ENCODE results near the gene CCDC60.

Gene CCDC60, protein sequence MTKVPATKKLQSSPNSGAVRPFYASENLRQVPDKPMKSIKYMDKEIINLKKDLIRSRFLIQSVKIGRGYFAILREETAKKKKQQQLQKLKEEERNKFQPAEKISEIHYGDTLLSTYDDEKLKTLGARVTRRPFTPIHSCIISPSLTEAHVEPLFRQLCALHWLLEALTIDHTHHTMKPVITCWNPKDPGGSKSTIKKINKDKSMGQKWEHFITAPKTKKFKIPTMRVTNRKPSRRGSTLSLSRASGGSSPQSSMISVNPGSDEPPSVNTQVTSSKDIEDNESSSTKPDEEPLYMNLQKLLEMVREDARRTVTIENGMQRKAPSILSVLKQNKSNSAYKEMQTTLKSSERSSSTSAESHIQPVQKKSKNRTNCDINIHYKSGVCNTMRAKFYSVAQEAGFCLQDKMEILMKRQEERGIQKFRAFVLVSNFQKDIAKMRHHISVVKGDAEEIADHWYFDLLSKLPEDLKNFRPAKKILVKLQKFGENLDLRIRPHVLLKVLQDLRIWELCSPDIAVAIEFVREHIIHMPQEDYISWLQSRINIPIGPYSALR

DNA sequence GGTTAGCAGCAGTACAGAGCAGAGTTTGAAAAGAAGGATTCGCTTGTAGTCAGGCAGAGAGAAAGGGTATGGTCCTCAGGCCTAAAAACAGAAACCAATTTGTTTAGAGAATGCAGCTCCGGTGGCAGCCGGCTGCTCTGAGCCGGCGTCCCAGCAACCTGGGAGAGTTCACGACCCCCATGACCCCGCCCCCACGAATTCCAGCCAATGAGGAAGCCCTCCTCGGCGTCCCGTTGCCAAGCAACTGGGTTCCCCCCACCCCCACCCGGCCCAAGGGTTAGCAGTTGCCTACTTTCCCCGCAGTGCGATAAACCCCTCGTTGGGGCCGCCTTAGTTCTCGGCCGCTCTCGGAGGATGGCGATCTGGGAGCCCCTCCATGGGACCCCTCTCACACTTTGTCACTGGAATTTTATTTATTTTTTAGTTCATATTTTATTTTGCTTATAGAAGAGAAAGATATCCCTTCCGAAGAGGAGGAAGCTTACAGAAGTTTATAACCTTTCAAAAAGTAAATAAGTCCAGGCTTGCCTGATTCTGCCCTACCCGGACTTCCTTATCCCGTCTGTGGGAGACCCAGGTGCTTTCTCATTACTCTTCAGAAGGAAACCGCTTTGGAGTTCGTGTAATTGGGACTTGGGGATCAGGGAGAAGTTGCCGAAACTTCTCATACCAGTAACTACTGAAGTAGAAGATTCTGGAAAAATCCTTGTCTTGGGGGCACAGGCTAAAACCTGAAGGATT lies at the start of gene CCDC60:
CCDC60 (plus strand) TSS at position 300 of the 741 bp plus-strand sequence. CDS start 448 bp downstream, outside the sequence.
- DNase-seq = no peak

DNA sequence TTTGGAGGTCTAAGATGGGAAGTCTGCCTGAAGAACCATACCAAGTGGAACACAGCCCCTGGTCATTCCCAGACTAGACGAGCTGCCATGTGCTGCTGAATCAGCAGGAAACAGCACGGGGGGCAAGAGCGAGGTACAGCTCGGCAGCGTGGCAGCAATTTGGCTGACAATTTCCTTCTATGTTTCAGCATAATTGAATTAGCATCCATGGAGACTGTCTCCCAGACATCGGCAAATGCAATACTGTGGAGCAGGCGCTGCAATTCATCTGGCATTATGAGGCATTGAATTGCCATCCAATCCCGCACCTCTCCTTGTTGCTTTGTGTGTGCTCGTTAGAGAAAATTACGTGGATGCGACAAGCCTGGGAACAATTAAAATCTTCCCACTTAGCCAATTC lies 46.0 kb upstream of the CCDC60 start:
- DNase-seq = no peak

DNA sequence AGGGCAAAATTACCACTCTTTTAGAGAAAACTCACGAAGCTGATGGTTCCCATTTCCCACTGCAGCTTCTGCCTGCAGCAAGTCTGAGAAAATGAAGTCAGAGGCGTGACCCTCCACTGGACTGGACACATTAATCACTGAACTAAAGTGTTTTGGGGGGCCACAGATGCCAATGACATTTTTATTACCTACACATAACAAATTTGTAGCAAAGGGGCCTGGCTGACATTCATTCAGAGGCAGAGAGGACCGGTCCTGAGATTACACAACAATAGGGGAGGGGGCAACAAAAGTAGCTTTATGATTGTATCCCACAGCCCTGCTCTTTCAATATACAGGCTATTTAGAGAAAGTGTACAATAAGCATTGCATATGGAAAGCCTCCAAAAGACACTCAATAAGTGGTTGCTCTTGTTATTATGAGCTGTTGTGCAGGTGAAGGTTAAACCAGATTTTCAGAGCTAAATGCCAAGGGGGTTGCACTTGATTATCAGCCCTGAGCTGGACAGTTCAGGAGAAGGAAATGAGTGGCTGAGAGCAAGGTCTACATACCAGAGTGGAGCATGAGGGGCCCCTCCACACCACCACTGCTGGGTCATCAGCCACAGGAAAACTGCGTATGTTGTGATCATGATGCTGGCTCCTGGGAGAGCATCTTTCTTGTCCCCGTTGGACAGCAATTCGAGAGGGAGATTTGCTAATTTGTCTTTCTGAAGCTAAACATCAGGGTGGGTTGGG lies 41.5 kb upstream of the CCDC60 start:
- DNase-seq = no peak

DNA sequence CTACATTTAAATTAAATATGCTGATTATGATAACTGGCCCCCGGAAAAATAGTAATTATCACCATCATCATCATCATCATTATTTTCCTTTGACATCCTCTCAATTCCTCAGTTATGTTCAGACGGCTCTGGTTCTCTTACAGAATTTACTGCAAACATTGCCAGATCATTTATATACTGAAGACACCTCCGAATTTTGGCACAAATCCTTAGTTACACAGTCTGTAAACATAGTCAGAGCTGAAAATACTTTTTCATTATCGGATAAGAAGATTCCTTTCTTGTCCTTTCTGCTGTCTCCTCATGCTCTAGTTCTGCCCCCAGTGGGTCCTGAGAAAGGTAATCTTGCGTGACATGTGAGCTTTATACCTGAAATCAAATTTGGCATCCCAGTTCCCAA lies 40.3 kb upstream of the CCDC60 start:
- DNase-seq = no peak

DNA sequence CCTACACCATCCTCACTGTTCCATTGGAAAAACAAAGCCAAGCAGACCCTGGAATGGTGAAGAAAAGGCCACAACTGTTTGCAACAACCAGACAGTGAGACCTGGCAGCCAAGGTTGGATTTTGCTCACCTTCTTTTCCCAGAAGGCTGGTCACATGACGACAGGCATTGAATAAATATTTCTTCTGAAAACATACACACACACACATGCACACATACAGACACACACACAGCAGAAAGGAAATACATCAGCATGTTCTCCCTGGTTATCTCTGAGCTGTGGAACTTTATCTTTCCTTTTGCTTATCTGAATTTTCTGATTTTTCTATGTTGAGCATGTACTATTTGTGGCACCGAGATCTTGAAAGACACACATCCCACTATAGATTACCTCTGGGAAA lies 38.0 kb upstream of the CCDC60 start:
- no peak for DNase-seq

DNA sequence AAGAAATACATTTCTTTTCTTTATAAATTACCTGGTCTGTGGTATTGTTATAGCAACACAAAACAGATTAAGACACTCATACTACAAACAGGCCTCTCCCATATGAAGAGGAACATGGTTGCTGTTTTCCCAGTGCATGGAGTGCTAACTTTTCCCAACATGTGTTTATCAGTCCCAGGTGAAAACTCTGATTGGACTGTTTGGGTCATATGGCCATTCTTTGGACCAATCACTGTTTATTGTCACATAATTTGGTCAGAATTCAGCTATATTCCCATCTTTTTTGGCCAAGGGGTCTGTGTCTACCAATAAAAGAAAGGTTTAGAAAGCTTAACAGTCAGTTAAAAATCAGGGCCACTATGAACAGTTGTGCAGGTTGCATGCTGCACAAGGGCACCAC lies 35.4 kb upstream of the CCDC60 start:
- no peak for DNase-seq

DNA sequence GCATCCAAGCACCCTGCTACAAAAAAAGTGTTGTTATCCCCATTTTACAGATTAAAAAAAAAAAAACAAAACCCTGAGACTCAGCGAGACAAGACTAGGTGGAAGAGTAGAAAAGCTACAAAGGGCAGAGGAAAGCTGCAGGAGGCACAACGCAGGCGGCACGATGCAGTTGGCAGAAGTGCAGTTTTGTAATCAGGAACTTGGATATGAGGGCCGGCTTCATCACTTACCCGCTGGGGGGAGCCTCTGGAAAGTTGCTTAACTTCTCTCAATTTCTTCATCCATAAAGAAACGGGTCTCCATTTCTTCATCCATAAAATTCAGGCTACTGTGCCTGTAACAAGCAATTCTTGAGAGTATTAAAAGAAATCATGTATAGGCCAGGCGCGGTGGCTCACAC lies 33.1 kb upstream of the CCDC60 start:
- no peak for DNase-seq

DNA sequence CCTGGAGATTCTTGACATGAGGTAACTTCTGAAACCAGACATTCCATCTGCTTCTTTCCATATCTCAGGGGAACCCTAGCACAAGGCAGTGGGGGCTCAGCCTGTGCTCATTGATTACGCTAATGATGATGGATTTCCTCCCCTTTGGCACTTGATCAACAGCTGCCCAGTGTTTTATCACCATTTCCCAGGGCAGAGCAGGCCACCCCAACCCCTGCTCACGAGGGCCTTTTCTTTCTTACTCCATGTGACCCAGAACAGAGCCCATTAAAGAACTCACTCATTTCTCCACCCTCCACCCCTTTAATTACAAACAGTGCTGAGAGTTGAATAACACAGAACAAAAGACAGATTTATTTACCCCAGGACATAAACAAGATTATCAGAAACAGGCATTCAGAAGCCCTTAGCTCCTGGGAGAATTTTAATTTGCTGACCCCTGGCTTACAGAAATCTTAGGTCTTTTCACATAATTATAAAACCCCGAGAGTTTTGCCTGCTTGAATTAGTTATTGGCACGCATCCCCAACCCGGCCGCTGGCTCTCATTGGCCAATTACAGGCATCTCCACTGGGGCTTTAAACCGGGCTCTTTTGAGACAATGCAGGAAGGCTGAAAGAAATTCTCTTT lies 32.0 kb upstream of the CCDC60 start:
- DNase-seq = no peak

DNA sequence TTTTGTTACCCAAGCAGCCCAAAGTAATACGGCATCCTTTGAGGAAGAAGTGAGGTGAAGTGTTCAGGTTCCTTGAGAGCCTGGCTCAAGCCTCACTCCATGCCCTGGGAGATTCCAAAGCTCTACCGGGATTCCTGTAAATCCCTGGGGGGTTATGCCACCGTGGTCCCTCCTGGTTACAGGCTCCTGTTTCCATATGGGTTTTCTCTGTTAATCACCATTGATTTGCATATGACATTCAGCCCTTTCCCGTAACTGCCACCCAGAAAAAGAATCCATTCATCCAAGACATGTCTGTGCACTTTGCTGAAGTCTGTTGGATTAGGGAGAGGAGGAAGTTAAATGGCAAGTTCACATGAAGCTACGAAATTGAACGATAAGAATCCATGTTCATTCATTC lies 27.9 kb upstream of the CCDC60 start:
- DNase-seq = no peak

DNA sequence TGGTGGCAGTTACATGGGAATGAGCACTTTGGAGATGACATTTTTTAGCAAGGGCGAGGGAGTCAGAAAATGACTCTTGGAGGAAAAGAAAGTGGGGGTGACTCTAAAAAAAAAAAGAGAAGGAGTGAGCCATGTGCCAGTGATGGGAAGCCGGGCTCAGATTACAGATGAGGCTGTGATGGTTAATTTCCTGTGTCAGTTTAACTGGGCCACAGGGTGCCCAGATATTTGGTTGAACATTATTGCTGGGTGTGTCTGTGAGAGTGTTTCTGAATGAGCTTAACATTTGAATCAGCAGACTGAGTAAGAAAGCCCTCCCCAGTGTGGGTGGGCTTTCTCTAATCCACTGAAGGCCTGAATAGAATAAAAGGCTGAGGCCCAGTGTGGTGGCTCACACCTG lies 26.8 kb upstream of the CCDC60 start:
- no peak for DNase-seq

DNA sequence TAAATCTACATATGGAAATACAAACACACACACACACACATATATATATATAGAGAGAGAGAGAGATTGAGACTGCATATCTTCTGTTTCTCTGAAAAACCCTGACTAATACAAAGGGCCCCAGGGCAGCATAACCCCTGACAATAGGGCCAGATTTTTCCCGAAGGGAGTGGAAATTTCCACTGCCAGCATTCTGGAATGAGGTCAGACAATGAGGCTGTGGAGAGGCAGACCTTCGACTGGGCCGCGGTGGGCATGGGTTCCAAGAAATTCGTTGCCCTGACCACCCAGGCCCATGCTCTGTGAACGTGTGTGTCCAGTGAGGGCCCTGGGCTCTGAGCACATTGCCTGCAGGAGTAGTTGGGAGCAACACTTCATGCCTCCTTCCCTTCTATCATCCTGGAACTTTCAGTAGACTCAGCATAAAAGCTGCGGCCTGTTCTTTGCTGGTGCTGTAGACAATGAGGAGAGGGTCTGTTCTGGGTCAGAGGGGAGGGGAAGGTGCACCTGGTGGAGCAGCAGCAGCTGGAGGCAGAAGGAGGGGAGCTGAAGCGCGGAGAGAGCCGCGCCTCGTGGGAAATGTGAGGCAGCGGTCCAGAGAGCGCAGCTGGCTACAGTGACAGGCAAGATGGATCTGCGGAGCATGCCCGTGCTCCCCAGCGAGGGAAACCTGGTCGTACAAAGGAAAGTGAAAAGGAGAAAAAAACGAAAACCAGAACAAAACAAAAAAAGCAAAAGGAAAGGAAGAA lies 25.6 kb upstream of the CCDC60 start:
- no peak for DNase-seq

DNA sequence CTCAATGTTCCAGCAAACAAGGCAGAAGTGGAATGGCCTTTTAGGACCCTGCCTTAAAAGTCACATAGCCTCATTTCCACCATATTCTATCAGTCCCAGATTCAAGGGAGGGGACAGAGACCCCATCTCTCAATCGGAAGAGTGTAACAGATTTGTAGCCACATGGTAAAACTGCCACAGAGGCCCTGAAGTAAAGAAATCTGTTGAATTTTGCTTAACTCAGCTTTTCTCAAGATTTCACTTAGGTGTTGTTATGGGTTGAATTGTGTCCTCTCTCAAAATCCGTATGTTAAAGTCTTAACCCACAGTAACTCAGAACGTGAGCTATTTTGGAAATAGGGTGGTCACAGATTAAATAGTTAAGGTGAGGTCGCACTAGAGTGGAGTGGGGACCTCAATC lies 22.7 kb upstream of the CCDC60 start:
- DNase-seq = no peak

DNA sequence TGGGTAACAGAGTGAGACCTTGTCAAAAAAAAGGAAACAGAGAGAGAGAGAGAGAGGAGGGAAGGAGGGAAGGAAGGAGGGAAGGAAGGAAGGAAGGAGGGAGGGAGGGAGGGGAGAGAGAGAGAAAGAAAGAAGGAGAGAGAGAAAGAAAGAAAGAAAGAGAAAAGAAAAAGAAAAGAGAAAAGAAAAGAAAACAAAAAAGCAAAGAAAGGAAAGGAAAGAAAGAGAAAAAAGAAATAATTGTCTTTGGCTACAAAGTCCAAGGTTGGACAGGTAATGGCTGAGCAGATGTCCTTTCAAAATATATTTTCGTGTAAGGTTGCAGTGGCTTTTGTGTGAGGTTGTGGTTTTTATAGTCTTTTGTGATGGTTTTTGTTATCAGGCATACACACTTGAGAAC lies 21.6 kb upstream of the CCDC60 start:
- DNase-seq = no peak

DNA sequence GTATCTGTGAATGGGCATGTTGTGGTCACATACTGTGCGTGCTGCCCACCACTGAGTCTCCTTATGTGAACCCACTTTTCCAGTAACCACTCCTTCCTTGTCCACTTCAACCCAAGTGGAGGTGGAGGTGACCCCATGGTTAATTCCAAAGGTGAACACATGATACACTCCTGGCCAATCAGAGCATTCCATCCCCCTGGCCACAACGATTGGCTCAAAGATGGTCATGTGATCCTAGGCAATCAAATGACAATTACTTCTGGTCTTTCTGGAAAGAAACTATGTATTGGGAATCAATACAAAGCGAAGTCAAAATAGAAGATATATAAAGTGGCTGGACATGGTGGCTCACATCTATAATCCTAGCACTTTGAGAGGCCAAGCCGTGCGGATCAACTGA lies 20.2 kb upstream of the CCDC60 start:
- DNase-seq = no peak

DNA sequence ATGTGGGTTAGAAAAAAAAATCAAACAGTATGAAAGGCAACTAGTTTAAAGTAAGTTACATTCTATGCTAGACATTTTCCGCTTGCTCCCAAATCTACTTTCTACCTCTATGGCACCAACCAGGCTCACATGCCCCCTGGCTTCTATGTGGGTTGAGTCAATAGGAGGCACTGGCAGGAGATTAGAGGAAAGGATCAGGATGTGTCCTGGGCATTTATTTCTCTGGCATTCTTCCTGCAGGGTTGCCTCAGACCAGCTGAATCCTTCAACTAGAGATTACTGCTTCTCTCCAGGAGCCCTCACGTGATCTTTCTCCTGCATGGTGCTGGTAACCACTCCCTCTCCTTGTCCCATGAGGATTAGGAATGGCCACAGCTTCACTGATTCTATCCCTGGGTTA lies 14.9 kb upstream of the CCDC60 start:
- DNase-seq = no peak

DNA sequence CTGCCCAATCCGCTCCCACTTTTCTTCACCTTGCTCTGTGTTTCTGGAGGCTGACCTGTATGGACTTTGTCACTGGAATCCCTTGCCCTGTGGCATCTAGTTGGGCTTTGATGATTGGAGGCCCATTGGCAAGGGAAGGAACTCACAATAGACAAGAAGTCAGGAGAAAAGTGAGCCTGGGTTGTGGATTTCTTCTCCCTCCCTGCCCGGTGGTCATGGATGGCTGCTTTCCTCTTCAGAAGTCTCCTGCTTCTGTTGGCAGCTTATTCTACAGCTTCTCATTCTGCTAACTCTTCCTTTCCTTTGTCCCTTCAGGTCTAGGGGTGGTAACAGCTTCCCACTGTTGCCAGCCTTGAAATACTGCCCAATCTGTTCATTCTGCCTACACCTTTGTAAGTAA lies 13.9 kb upstream of the CCDC60 start:
- DNase-seq = no peak

DNA sequence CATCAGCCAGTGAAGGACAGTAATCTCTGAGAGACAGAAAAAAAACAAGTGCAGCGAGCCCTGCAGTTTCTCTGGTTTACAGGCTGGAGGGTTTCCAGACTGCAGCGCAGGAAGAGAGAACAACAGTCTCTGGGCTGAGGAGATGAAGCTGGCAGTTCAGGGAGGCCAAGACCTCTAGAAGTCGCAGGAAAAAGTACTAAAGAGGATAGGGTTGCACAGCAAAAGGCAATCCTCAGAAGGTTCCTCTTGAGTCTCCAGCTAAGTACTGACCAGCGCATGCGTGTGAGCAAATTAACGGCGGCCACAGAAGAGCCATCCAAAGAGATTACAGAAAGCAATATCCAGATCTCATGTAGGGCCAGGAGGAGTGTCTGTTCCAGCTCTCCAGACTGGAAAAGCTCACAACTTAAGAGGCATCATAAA lies 12.2 kb upstream of the CCDC60 start:
- DNase-seq = no peak

DNA sequence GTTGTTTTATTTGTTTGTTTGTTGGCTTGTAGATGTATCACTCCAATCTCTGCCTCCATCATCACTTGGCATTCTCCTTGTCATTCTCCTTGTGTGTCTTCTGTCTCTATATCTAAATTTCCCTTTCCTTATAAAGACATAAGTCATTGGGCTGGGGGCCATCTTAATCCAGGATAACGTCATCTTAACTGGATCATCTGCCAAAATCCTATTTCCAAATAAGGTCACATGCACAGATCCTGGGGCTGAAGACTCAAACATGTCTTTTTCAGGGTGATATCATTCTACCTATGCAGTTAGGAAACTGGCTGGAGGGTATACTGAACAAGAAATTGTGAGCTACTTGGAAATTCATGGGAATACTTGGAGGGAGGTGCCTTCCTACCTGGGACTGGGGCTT lies 8.7 kb upstream of the CCDC60 start:
- DNase-seq = no peak

DNA sequence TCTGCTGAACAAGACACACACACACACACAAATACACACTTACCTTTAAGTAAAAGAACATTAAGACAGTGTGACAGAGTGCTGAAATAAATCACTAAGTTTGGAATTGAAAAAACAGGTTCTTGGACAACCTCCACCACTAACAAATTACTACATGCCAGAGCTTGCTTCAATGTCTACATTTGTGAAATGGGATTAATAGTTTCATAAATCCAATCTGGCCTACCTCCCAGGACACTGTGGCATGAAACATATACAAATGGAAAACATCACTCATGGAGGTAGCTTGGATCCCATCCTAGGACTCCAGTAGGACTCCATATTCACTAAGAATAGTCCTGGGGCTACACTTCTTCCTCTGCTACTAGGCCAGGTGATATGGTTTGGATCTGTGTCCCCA lies 8.2 kb upstream of the CCDC60 start:
- no peak for DNase-seq

DNA sequence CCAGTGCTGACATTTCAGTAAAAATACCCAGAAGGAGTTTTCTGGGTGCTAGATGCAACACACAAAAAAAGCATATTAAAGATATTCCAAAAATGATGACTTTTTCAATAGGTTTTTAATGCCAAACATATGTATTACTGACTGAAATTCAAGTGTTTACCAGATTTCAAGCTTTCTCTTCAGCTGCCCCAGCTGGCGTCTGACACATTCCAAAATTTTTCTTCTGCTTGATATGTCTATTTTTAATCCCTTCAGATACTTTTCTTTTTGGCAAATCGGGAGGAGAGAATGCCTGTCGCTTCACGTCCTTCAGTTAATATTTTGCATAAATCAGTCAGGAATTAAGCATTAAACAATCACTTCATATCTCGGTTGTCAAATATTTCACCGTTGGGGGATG lies 7.1 kb upstream of the CCDC60 start:
- no peak for DNase-seq

DNA sequence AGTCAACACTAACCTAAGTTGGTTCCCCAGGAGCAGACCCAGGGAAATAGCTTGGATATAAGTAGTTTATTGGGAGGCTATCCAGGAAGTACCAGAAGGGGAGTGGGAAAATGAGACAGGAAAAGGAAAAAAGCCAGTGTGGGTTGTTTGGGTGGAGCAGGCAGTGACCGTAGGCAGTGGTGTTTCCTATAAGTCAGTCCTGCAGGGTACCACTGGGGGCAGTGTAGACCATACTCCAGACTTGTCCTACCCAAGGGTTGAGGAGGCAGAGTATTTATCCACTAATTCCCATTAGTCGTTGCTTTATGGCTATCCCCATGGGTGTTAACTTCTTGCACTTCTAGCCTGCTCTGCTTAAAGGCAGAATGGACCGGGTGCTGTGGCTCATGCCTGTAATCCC lies 6.4 kb upstream of the CCDC60 start:
- DNase-seq = no peak

Measured in activated CD8-positive, alpha-beta memory T cell treated with anti-CD3 and anti-CD28 coated beads, Interleukin-2, amount 50 U/mL, for 4 hours (primary cell).